Activated T-helper 17 cell treated with anti-CD3 and anti-CD28 coated beads, Interleukin-2, amount 50 U/mL, for 72 hours (primary cell): ENCODE measurements around the gene KLHL26. TPM values are rescaled to one million over a fixed set of nuclear protein-coding genes. Genes with fewer than 3 reads are reported as not detected.
"Not testable (repeated sequence)": the region's sequence is repeated elsewhere in the genome, so short reads cannot be mapped to it uniquely, and the experiment has no call there.

ENCODE experiments used
- ATAC-seq: fragments of 150-1000 bp; cut with Tn5 transposase; replicated peaks from 2 replicates; pipeline ENCODE4 v1.10.0; 2021; ENCODE audit warnings: mild to moderate bottlenecking, moderate library complexity
- H3K27ac Mint-ChIP-seq: one replicate; pipeline ENCODE4 v1.8.0; 2022; ENCODE audit warnings: mixed read lengths
- H3K27me3 Mint-ChIP-seq: one replicate; pipeline ENCODE4 v1.8.0; 2022; ENCODE audit warnings: mixed read lengths
- H3K36me3 Mint-ChIP-seq: one replicate; pipeline ENCODE4 v1.8.0; 2022; ENCODE audit warnings: low read depth, mild to moderate bottlenecking, mixed read lengths
- H3K4me1 Mint-ChIP-seq: one replicate; pipeline ENCODE4 v1.8.0; 2022; ENCODE audit warnings: mixed read lengths
- H3K4me3 Mint-ChIP-seq: one replicate; pipeline ENCODE4 v1.8.0; 2022; ENCODE audit warnings: mild to moderate bottlenecking, mixed read lengths
- H3K9me3 Mint-ChIP-seq: one replicate; pipeline ENCODE4 v1.8.0; 2022; ENCODE audit warnings: mixed read lengths
- total RNA-seq, 2 donors: library from RNA; stranded (reverse); gene quantifications; one replicate each; pipeline ENCODE4 v1.2.3, GENCODE V29; 2022

KLHL26 gene
- total RNA-seq, 2 donors from 2014 or later, result 10.6 to 11.4 TPM

- Mint-ChIP-seq H3K9me3 (no peaks in the 10 kb centered on the region), H3K4me3 (no peak overlapping the region), H3K36me3 (peaks cover 18% of the 10 kb centered on the region), H3K27ac (no peak overlapping the region), H3K27me3 (no peaks in the 10 kb centered on the region), H3K4me1 (no peaks in the 10 kb centered on the region)
- ATAC-seq, result no peak
These were observed 32.1 kb downstream of the KLHL26 start for GRCh38 chr19:18668744-18669523.

GRCh38 chr19:18669524-18669817, 32.6 kb downstream of the KLHL26 start:
- Mint-ChIP-seq H3K27ac (no peak overlapping the region), H3K4me1 (no peaks in the 10 kb centered on the region), H3K27me3 (no peaks in the 10 kb centered on the region), H3K4me3 (no peak overlapping the region), H3K36me3 (peaks cover 18% of the 10 kb centered on the region), H3K9me3 (no peaks in the 10 kb centered on the region)
- no peak for ATAC-seq

GRCh38 chr19:18669883-18670282, 33.1 kb downstream of the KLHL26 start:
- Mint-ChIP-seq H3K36me3 (peaks cover 18% of the 10 kb centered on the region), H3K9me3 (no peaks in the 10 kb centered on the region), H3K27me3 (no peaks in the 10 kb centered on the region), H3K27ac (no peak overlapping the region), H3K4me1 (no peaks in the 10 kb centered on the region), H3K4me3 (no peak overlapping the region)
- no peak for ATAC-seq

- Mint-ChIP-seq H3K4me1 (no peaks in the 10 kb centered on the region), H3K36me3 (peaks cover 18% of the 10 kb centered on the region), H3K27me3 (no peaks in the 10 kb centered on the region), H3K4me3 (no peak overlapping the region), H3K27ac (no peak overlapping the region), H3K9me3 (no peaks in the 10 kb centered on the region)
- no peak for ATAC-seq
These were observed 33.5 kb downstream of the KLHL26 start for GRCh38 chr19:18670312-18670711.

- no peak for ATAC-seq
- no peaks in the 10 kb centered on the region for H3K9me3 Mint-ChIP-seq
- H3K36me3 Mint-ChIP-seq, result peaks cover 18% of the 10 kb centered on the region
- H3K4me3 Mint-ChIP-seq, result no peak overlapping the region
- H3K4me1 Mint-ChIP-seq, result no peaks in the 10 kb centered on the region
- H3K27me3 Mint-ChIP-seq, result no peaks in the 10 kb centered on the region
- H3K27ac Mint-ChIP-seq, result no peak overlapping the region
These were observed 34.6 kb downstream of the KLHL26 start for GRCh38 chr19:18671303-18672043.

GRCh38 chr19:18672044-18672451, 35.2 kb downstream of the KLHL26 start:
- Mint-ChIP-seq H3K27ac (no peak overlapping the region), H3K4me1 (no peaks in the 10 kb centered on the region), H3K9me3 (no peaks in the 10 kb centered on the region), H3K27me3 (no peaks in the 10 kb centered on the region), H3K36me3 (peaks cover 18% of the 10 kb centered on the region), H3K4me3 (no peak overlapping the region)
- no peak for ATAC-seq

GRCh38 chr19:18672606-18673337, 35.9 kb downstream of the KLHL26 start:
- Mint-ChIP-seq H3K36me3 (peaks cover 12% of the 10 kb centered on the region), H3K27me3 (no peaks in the 10 kb centered on the region), H3K4me3 (no peak overlapping the region), H3K27ac (no peak overlapping the region), H3K4me1 (no peaks in the 10 kb centered on the region), H3K9me3 (no peaks in the 10 kb centered on the region)
- no peak for ATAC-seq

GRCh38 chr19:18674616-18675015, 37.8 kb downstream of the KLHL26 start:
- H3K4me1 Mint-ChIP-seq, result no peaks in the 10 kb centered on the region
- H3K9me3 Mint-ChIP-seq, result no peaks in the 10 kb centered on the region
- no peak for ATAC-seq
- H3K27ac Mint-ChIP-seq, result no peak overlapping the region
- peaks cover 4% of the 10 kb centered on the region for H3K27me3 Mint-ChIP-seq
- no peak overlapping the region for H3K4me3 Mint-ChIP-seq
- H3K36me3 Mint-ChIP-seq, result peaks cover 8% of the 10 kb centered on the region

GRCh38 chr19:18675779-18676178, 39.0 kb downstream of the KLHL26 start:
- Mint-ChIP-seq H3K36me3 (no peaks in the 10 kb centered on the region), H3K9me3 (no peaks in the 10 kb centered on the region), H3K4me3 (no peak overlapping the region), H3K27ac (no peak overlapping the region), H3K4me1 (no peaks in the 10 kb centered on the region), H3K27me3 (peaks cover 4% of the 10 kb centered on the region)
- no peak for ATAC-seq

- Mint-ChIP-seq H3K9me3 (no peaks in the 10 kb centered on the region), H3K36me3 (no peaks in the 10 kb centered on the region), H3K27me3 (peaks cover 4% of the 10 kb centered on the region), H3K4me3 (no peak overlapping the region), H3K27ac (no peak overlapping the region), H3K4me1 (no peaks in the 10 kb centered on the region)
- no peak for ATAC-seq
These were observed 39.9 kb downstream of the KLHL26 start for GRCh38 chr19:18676692-18677091.

GRCh38 chr19:18677156-18677555, 40.3 kb downstream of the KLHL26 start:
- Mint-ChIP-seq H3K4me1 (no peaks in the 10 kb centered on the region), H3K4me3 (no peak overlapping the region), H3K27ac (no peak overlapping the region), H3K27me3 (peaks cover 4% of the 10 kb centered on the region), H3K9me3 (no peaks in the 10 kb centered on the region), H3K36me3 (no peaks in the 10 kb centered on the region)
- ATAC-seq, result no peak

- H3K27ac Mint-ChIP-seq, H3K4me3 Mint-ChIP-seq, H3K36me3 Mint-ChIP-seq, H3K9me3 Mint-ChIP-seq, H3K27me3 Mint-ChIP-seq, ATAC-seq, H3K4me1 Mint-ChIP-seq: not testable (repeated sequence)
These were observed 43.3 kb downstream of the KLHL26 start for GRCh38 chr19:18680148-18680547.

- H3K36me3 Mint-ChIP-seq, result no peaks in the 10 kb centered on the region
- no peaks in the 10 kb centered on the region for H3K9me3 Mint-ChIP-seq
- no peak for ATAC-seq
- H3K4me1 Mint-ChIP-seq, result peaks cover 5% of the 10 kb centered on the region
- peaks cover 4% of the 10 kb centered on the region for H3K27me3 Mint-ChIP-seq
- H3K4me3 Mint-ChIP-seq, result peak overlapping the region; percentile 91
- peak overlapping the region; percentile 87 for H3K27ac Mint-ChIP-seq
These were observed 45.9 kb downstream of the KLHL26 start for GRCh38 chr19:18682807-18683108.

GRCh38 chr19:18683109-18683957, 46.5 kb downstream of the KLHL26 start, which contains the start of gene CRTC1:
Gene CRTC1 (plus strand): TSS chr19:18683680. CDS start chr19:18683703, 23 bp downstream.
- Mint-ChIP-seq H3K27me3 (peaks cover under 1% of the 10 kb centered on the region), H3K4me3 (peak within 1 kb of the TSS; percentile 91), H3K36me3 (no peaks in the 10 kb centered on the region), H3K27ac (peak within 1 kb of the TSS; percentile 87), H3K9me3 (no peaks in the 10 kb centered on the region), H3K4me1 (peaks cover 5% of the 10 kb centered on the region)
- ATAC-seq, result peak; percentile 84
